IMR-90 (cell line): Measurements from ENCODE around the gene EDDM13. TPM values are rescaled to one million over a fixed set of nuclear protein-coding genes. Genes with fewer than 3 reads are reported as not detected.

Experiments used
- ATAC-seq: fragments of 200-7000 bp; cut with Tn5 transposase; 2 replicates; pipeline ENCODE4 v1.9.1; 2020; ENCODE audit warnings: low read depth, mild to moderate bottlenecking, moderate library complexity
- BruUV-seq: library from RNA; stranded (reverse); fragments of 400-500 nt; replicated peaks from 2 replicates; lab custom pipeline; 2021; lab: Mats Ljungman, UMichigan
- CTCF ChIA-PET: fragments of 300-600 bp; formaldehyde crosslinking; extraction: SDS; loops from one replicate; lab custom pipeline; 2021; ENCODE audit warnings: antibody characterized with exemption; lab: Yijun Ruan, JAX
- POLR2A ChIA-PET: fragments of 300-600 bp; sonication (Branson Sonifier 250); formaldehyde crosslinking; loops from one replicate; lab custom pipeline; 2022; ENCODE audit warnings: antibody characterized with exemption; ENCODE audit not compliant: unreplicated experiment; lab: Charles Lee
- DNase-seq: peaks from one replicate; pipeline ENCODE4 v3.0.0; 2013
- H2AFZ ChIP-seq: replicated peaks from 2 replicates; pipeline ENCODE3; 2013; ENCODE audit warnings: low read length, mild to moderate bottlenecking; ENCODE audit not compliant: poor library complexity
- H2AK5ac ChIP-seq: 2 replicates; pipeline ENCODE4 v1.6.1; 2013; ENCODE audit warnings: low read depth, low read length, inconsistent platforms
- H2AK9ac ChIP-seq: replicated peaks from 2 replicates; pipeline ENCODE3; 2013; ENCODE audit warnings: mild to moderate bottlenecking, low read depth, low read length, moderate library complexity; ENCODE audit not compliant: poor library complexity
- H2BK120ac ChIP-seq: 2 replicates; pipeline ENCODE4 v1.6.1; 2013; ENCODE audit warnings: low read depth, low read length, inconsistent platforms
- H2BK15ac ChIP-seq: 3 replicates; pipeline ENCODE4 v1.6.1; 2013; ENCODE audit warnings: low read depth, low read length, inconsistent platforms
- H2BK20ac ChIP-seq: 2 replicates; pipeline ENCODE4 v1.6.1; 2013; ENCODE audit warnings: low read depth, mild to moderate bottlenecking, inconsistent platforms, low read length, moderate library complexity
- H2BK5ac ChIP-seq: 2 replicates; pipeline ENCODE4 v1.6.1; 2013; ENCODE audit warnings: mild to moderate bottlenecking, low read depth, low read length, inconsistent platforms; ENCODE audit not compliant: poor library complexity, severe bottlenecking
- H3K14ac ChIP-seq: replicated peaks from 2 replicates; pipeline ENCODE4 v1.6.1; 2013; ENCODE audit warnings: low read depth, low read length, inconsistent platforms
- H3K18ac ChIP-seq: 2 replicates; pipeline ENCODE4 v1.6.1; 2013; ENCODE audit warnings: low read depth, low read length, control low read depth
- H3K23ac ChIP-seq: 2 replicates; pipeline ENCODE4 v1.6.1; 2013; ENCODE audit warnings: low read depth, low read length, inconsistent platforms
- H3K27ac ChIP-seq: 2 replicates; pipeline ENCODE4 v1.5.1; 2013; ENCODE audit warnings: mild to moderate bottlenecking, control low read depth, low read length; ENCODE audit not compliant: insufficient read depth
- H3K27me3 ChIP-seq: 2 replicates; pipeline ENCODE4 v1.6.1; 2013; ENCODE audit warnings: low read length; ENCODE audit not compliant: control insufficient read depth, insufficient read depth
- H3K36me3 ChIP-seq: 2 replicates; pipeline ENCODE4 v1.6.1; 2013; ENCODE audit warnings: low read length, mixed read lengths; ENCODE audit not compliant: control insufficient read depth, insufficient read depth
- H3K4ac ChIP-seq: 2 replicates; pipeline ENCODE4 v1.6.1; 2013; ENCODE audit warnings: low read depth, low read length, inconsistent platforms
- H3K4me1 ChIP-seq: 2 replicates; pipeline ENCODE4 v1.6.1; 2013; ENCODE audit warnings: low read length, mixed read lengths; ENCODE audit not compliant: control insufficient read depth, insufficient read depth
- H3K4me2 ChIP-seq: 2 replicates; pipeline ENCODE4 v1.6.1; 2013; ENCODE audit warnings: low read depth, mild to moderate bottlenecking, control low read depth, low read length, moderate library complexity
- H3K4me3 ChIP-seq: 2 replicates; pipeline ENCODE4 v1.5.1; 2013; ENCODE audit warnings: low read depth, mild to moderate bottlenecking, control low read depth, low read length, moderate library complexity; ENCODE audit not compliant: insufficient read depth
- H3K56ac ChIP-seq: 2 replicates; pipeline ENCODE4 v1.6.1; 2013; ENCODE audit warnings: low read length, inconsistent platforms; ENCODE audit not compliant: insufficient read depth; ENCODE audit errors: extremely low read depth
- H3K79me1 ChIP-seq, 2 experiments: 2 replicates each; pipeline ENCODE4 v1.6.1; 2013; ENCODE audit warnings: low read length in 2 of 2, inconsistent platforms in 1 of 2, low read depth in 1 of 2
- H3K9ac ChIP-seq: 2 replicates; pipeline ENCODE4 v1.6.1; 2013; ENCODE audit warnings: low read depth, low read length, control low read depth
- H3K9me1 ChIP-seq: 2 replicates; pipeline ENCODE4 v1.6.1; 2013; ENCODE audit warnings: low read length, inconsistent platforms; ENCODE audit not compliant: insufficient read depth
- H3K9me3 ChIP-seq: 2 replicates; pipeline ENCODE4 v1.6.1; 2013; ENCODE audit warnings: low read length; ENCODE audit not compliant: control insufficient read depth, insufficient read depth
- H4K20me1 ChIP-seq: 2 replicates; pipeline ENCODE4 v1.6.1; 2013; ENCODE audit warnings: low read length, inconsistent platforms; ENCODE audit not compliant: insufficient read depth
- H4K5ac ChIP-seq: 2 replicates; pipeline ENCODE4 v1.6.1; 2013; ENCODE audit warnings: mild to moderate bottlenecking, low read depth, low read length, control low read depth
- H4K8ac ChIP-seq, 2 experiments: 2 replicates each; pipeline ENCODE4 v1.6.1; 2013; ENCODE audit warnings: low read depth in 2 of 2, low read length in 2 of 2, control low read depth in 1 of 2, inconsistent platforms in 1 of 2
- H4K91ac ChIP-seq: 2 replicates; pipeline ENCODE4 v1.6.1; 2013; ENCODE audit warnings: low read depth, low read length, inconsistent platforms; ENCODE audit not compliant: insufficient read depth
- CEBPB ChIP-seq: IDR thresholded peaks from 2 replicates; pipeline ENCODE4 v1.6.1; 2012; ENCODE audit warnings: low read depth, low read length, improper control_type of control experiment
- USF2 ChIP-seq: fragments of 150-350 bp; IDR thresholded peaks from 2 replicates; pipeline ENCODE4 v1.6.1; 2017; ENCODE audit warnings: mild to moderate bottlenecking, antibody characterized with exemption, low read length, low read depth
- WGBS, 2 experiments: methylation state at CpG; one replicate each; pipeline versions ENCODE4 v1.1.5 to v1.1.7; 2013; ENCODE audit warnings: missing lambda C conversion rate in 2 of 2; ENCODE audit not compliant: insufficient read length in 1 of 2; ENCODE audit errors: extremely low coverage in 2 of 2; 5-methylcytosine and 5-hydroxymethylcytosine counted together
- dilution Hi-C: fragments of 300-500 bp; cut with HindIII; formaldehyde crosslinking; loops from one replicate; pipeline ENCODE4 v1.14.3; 2018; ENCODE audit warnings: low sequenced_read_pairs; ENCODE audit not compliant: unreplicated experiment
- in situ Hi-C: fragments of 300-500 bp; cut with MboI; formaldehyde crosslinking; loops from 3 replicates; pipeline ENCODE4 v1.14.3; 2019; ENCODE audit warnings: low sequenced_read_pairs, inconsistent platforms, mixed read lengths
- intact Hi-C: fragments of 100-400 bp; cut with micrococcal nuclease; formaldehyde crosslinking; loops from 2 replicates; pipeline ENCODE4 v1.10.0; 2022
- polyA plus RNA-seq, 3 experiments: library from polyadenylated mRNA; depleted of rRNA; stranded (reverse); fragments of >200 nt; gene quantifications; 2 replicates each; pipeline ENCODE4 v1.2.3, GENCODE V29; 2012; ENCODE audit warnings: low replicate concordance in 1 of 3
- total RNA-seq: library from RNA; depleted of rRNA; stranded (reverse); fragments of >200 nt; gene quantifications from 2 replicates; pipeline ENCODE4 v1.2.3, GENCODE V29; 2012
- TF ChIP-seq, protein P1 (sequence below): conservative IDR thresholded peaks from 2 replicates; pipeline ENCODE4 v1.5.1; 2012; ENCODE audit warnings: mild to moderate bottlenecking, low read depth, low read length, improper control_type of control experiment

Gene EDDM13
- total and polyA plus RNA-seq, 2 of the 4 experiments (the other 2 are of a cell fraction), result not detected

- ATAC-seq, result no peak
- H3K4ac ChIP-seq, result no peak overlapping the region
- intact Hi-C loops, result loop anchor here (10.0 kb wide), 1 partner anchor 143 kb away; the partner anchor contains the start of gene GALP
- H4K91ac ChIP-seq, result no peak overlapping the region
- no CpG with 5 or more reads among the region's 2 CpGs for WGBS, 2 experiments
- H3K4me1 ChIP-seq, result no peaks in the 10 kb centered on the region
- H3K14ac ChIP-seq, result no peak overlapping the region
- no peak overlapping the region for H2BK5ac ChIP-seq
- no peak overlapping the region for H3K56ac ChIP-seq
- no peak overlapping the region for H4K5ac ChIP-seq
- H4K8ac ChIP-seq, result no peak overlapping the region
- H3K9me3 ChIP-seq, result no peaks in the 10 kb centered on the region
- no peak overlapping the region for H3K18ac ChIP-seq
- no TSS peak for BruUV-seq
- no peak overlapping the region for H2AFZ ChIP-seq
- in situ Hi-C loops, result no loop called here
- H4K20me1 ChIP-seq, result no peaks in the 10 kb centered on the region
- no peak overlapping the region for H2BK120ac ChIP-seq
- no peak overlapping the region for H3K23ac ChIP-seq
- H2BK20ac ChIP-seq, result no peak overlapping the region
- CTCF ChIA-PET, result no interaction called here
- dilution Hi-C loops, result no loop called here
- no peak for DNase-seq
- H3K27ac ChIP-seq, result no peak overlapping the region
- H3K79me1 ChIP-seq, result peaks cover 0 to 16% of the 10 kb centered on the region in 2 experiments; a peak in 3 of 4 replicates
- no peak overlapping the region for H2BK15ac ChIP-seq
- TF ChIP-seq, protein P1, sequence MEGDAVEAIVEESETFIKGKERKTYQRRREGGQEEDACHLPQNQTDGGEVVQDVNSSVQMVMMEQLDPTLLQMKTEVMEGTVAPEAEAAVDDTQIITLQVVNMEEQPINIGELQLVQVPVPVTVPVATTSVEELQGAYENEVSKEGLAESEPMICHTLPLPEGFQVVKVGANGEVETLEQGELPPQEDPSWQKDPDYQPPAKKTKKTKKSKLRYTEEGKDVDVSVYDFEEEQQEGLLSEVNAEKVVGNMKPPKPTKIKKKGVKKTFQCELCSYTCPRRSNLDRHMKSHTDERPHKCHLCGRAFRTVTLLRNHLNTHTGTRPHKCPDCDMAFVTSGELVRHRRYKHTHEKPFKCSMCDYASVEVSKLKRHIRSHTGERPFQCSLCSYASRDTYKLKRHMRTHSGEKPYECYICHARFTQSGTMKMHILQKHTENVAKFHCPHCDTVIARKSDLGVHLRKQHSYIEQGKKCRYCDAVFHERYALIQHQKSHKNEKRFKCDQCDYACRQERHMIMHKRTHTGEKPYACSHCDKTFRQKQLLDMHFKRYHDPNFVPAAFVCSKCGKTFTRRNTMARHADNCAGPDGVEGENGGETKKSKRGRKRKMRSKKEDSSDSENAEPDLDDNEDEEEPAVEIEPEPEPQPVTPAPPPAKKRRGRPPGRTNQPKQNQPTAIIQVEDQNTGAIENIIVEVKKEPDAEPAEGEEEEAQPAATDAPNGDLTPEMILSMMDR, result no peak
- TF ChIP-seq CEBPB, result no peak
- no peak for TF ChIP-seq USF2
- no peak overlapping the region for H2AK9ac ChIP-seq
- no peak overlapping the region for H3K4me2 ChIP-seq
- no peak overlapping the region for H3K9ac ChIP-seq
- H3K27me3 ChIP-seq, result no peaks in the 10 kb centered on the region
- POLR2A ChIA-PET, result no interaction called here
- no peaks in the 10 kb centered on the region for H3K36me3 ChIP-seq
- peaks cover 7% of the 10 kb centered on the region; the same call in 1 of the 2 replicates for H3K9me1 ChIP-seq
- no peak overlapping the region for H2AK5ac ChIP-seq
- no peak overlapping the region for H3K4me3 ChIP-seq
Measured at GRCh38 chr19:56317749-56318148, 45.2 kb downstream of the EDDM13 start.
